WTC11 (cell line): ENCODE results near the gene KIAA1328. TPM values are rescaled to one million over a fixed set of nuclear protein-coding genes. Genes with fewer than 3 reads are reported as not detected.

ENCODE experiments used
- AR ChIP-seq: fragments of 250-450 bp; sonication (Bioruptor Pico); IDR thresholded peaks from 2 replicates; pipeline ENCODE4 v1.9.0; 2021; ENCODE audit warnings: mild to moderate bottlenecking
- ATF2 ChIP-seq: sonication (generic); formaldehyde crosslinking; IDR thresholded peaks from 2 replicates; pipeline ENCODE4 v1.8.1; 2022; ENCODE audit warnings: low read depth, missing genetic modification reagents, borderline replicate concordance
- ATF6 ChIP-seq: sonication (generic); formaldehyde crosslinking; IDR thresholded peaks from 2 replicates; pipeline ENCODE4 v1.8.1; 2023; ENCODE audit warnings: mild to moderate bottlenecking, missing genetic modification reagents
- CREB1 ChIP-seq: sonication (generic); formaldehyde crosslinking; IDR thresholded peaks from 2 replicates; pipeline ENCODE4 v1.8.0; 2023; ENCODE audit warnings: mild to moderate bottlenecking, missing genetic modification reagents
- CREM ChIP-seq: sonication (generic); formaldehyde crosslinking; IDR thresholded peaks from 2 replicates; pipeline ENCODE4 v1.8.1; 2022; ENCODE audit warnings: mild to moderate bottlenecking, missing genetic modification reagents, moderate library complexity
- CTCF ChIP-seq: fragments of 200-600 bp; IDR thresholded peaks from 2 replicates; pipeline ENCODE4 v1.8.0; 2022; ENCODE audit warnings: antibody characterized with exemption
- E2F5 ChIP-seq: sonication (generic); formaldehyde crosslinking; IDR thresholded peaks from 2 replicates; pipeline ENCODE4 v1.8.1; 2022; ENCODE audit warnings: mild to moderate bottlenecking, moderate library complexity, missing genetic modification reagents
- ESRRA ChIP-seq: sonication (generic); formaldehyde crosslinking; IDR thresholded peaks from 2 replicates; pipeline ENCODE4 v1.8.1; 2022; ENCODE audit warnings: mild to moderate bottlenecking, missing genetic modification reagents, borderline replicate concordance
- GABPB1 ChIP-seq: sonication (generic); formaldehyde crosslinking; IDR thresholded peaks from 2 replicates; pipeline ENCODE4 v1.8.1; 2023; ENCODE audit warnings: mild to moderate bottlenecking, missing genetic modification reagents
- IRF2 ChIP-seq: sonication (generic); formaldehyde crosslinking; IDR thresholded peaks from 2 replicates; pipeline ENCODE4 v1.8.0; 2022; ENCODE audit warnings: low read depth, missing genetic modification reagents, borderline replicate concordance
- KAT7 ChIP-seq: sonication (generic); formaldehyde crosslinking; IDR thresholded peaks from 2 replicates; pipeline ENCODE4 v1.8.1; 2023; ENCODE audit warnings: missing genetic modification reagents, mild to moderate bottlenecking, borderline replicate concordance
- MAX ChIP-seq: sonication (generic); formaldehyde crosslinking; IDR thresholded peaks from 2 replicates; pipeline ENCODE4 v1.8.0; 2022; ENCODE audit warnings: mild to moderate bottlenecking, missing genetic modification reagents
- MYBL2 ChIP-seq: sonication (generic); formaldehyde crosslinking; IDR thresholded peaks from 2 replicates; pipeline ENCODE4 v1.8.1; 2023; ENCODE audit warnings: mild to moderate bottlenecking, moderate library complexity, missing genetic modification reagents
- NR1H2 ChIP-seq: sonication (generic); formaldehyde crosslinking; IDR thresholded peaks from 2 replicates; pipeline ENCODE4 v1.9.0; 2021; ENCODE audit warnings: mild to moderate bottlenecking, moderate library complexity, missing genetic modification reagents
- NR2C2 ChIP-seq: sonication (generic); formaldehyde crosslinking; IDR thresholded peaks from 2 replicates; pipeline ENCODE4 v1.8.0; 2022; ENCODE audit warnings: mild to moderate bottlenecking, missing genetic modification reagents
- PRRX2 ChIP-seq: fragments of 250-450 bp; sonication (Bioruptor Pico); IDR thresholded peaks from 2 replicates; pipeline ENCODE4 v1.8.0; 2021; ENCODE audit warnings: mild to moderate bottlenecking
- RELA ChIP-seq: sonication (generic); formaldehyde crosslinking; IDR thresholded peaks from 2 replicates; pipeline ENCODE4 v1.8.1; 2022; ENCODE audit warnings: missing genetic modification reagents, mild to moderate bottlenecking, borderline replicate concordance
- SMAD4 ChIP-seq: sonication (generic); formaldehyde crosslinking; IDR thresholded peaks from 2 replicates; pipeline ENCODE4 v1.8.0; 2022; ENCODE audit warnings: mild to moderate bottlenecking, missing genetic modification reagents
- SP1 ChIP-seq: sonication (generic); formaldehyde crosslinking; conservative IDR thresholded peaks from 2 replicates; pipeline ENCODE4 v1.8.1; 2022; ENCODE audit warnings: missing genetic modification reagents
- STAT6 ChIP-seq: sonication (generic); formaldehyde crosslinking; conservative IDR thresholded peaks from 2 replicates; pipeline ENCODE4 v1.8.1; 2023; ENCODE audit warnings: mild to moderate bottlenecking, low read depth, missing genetic modification reagents, moderate library complexity
- USF2 ChIP-seq: sonication (generic); formaldehyde crosslinking; IDR thresholded peaks from 2 replicates; pipeline ENCODE4 v1.8.1; 2023; ENCODE audit warnings: mild to moderate bottlenecking, missing genetic modification reagents, moderate library complexity
- ZBTB21 ChIP-seq: sonication (generic); formaldehyde crosslinking; IDR thresholded peaks from 2 replicates; pipeline ENCODE4 v1.8.1; 2023; ENCODE audit warnings: mild to moderate bottlenecking, missing genetic modification reagents, borderline replicate concordance
- ZNF219 ChIP-seq: sonication (generic); formaldehyde crosslinking; IDR thresholded peaks from 2 replicates; pipeline ENCODE4 v1.8.0; 2023; ENCODE audit warnings: missing genetic modification reagents, mild to moderate bottlenecking, borderline replicate concordance
- ZNF396 ChIP-seq: fragments of 250-450 bp; sonication (Bioruptor Pico); IDR thresholded peaks from 2 replicates; pipeline ENCODE4 v1.8.0; 2021; ENCODE audit warnings: mild to moderate bottlenecking, moderate library complexity, borderline replicate concordance
- ZNF671 ChIP-seq: fragments of 250-450 bp; sonication (Bioruptor Pico); IDR thresholded peaks from 2 replicates; pipeline ENCODE4 v1.8.0; 2021; ENCODE audit warnings: mild to moderate bottlenecking
- total RNA-seq: library from RNA; stranded (reverse); gene quantifications from 3 replicates; pipeline ENCODE4 v1.2.3, GENCODE V29; 2021

KIAA1328 gene
- total RNA-seq, 1 experiment from 2014 or later, result 4.8 TPM

GRCh38 chr18:36828630-36829361, at the start of gene KIAA1328, which contains the start of gene TPGS2 (continued):
- TF ChIP-seq IRF2 (CRISPR knock-in tag), result no peak
- TF ChIP-seq NR1H2 (CRISPR knock-in tag), result no peak
- TF ChIP-seq MAX, result 0 out of 2 replicates have a peak, but pooled peaks have one; percentile 32
- peak; percentile 74 for TF ChIP-seq SP1 (CRISPR knock-in tag)
- TF ChIP-seq KAT7 (CRISPR knock-in tag), result 0 out of 2 replicates have a peak, but pooled peaks have one; percentile 39
- TF ChIP-seq AR (CRISPR knock-in tag), result 0 out of 2 replicates have a peak, but pooled peaks have one; percentile 12
- TF ChIP-seq MYBL2, result no peak
- TF ChIP-seq CTCF, result no peak
- TF ChIP-seq PRRX2 (CRISPR knock-in tag), result peak; percentile 85; the same call in 1 of the 2 replicates
- no peak for TF ChIP-seq ATF2 (CRISPR knock-in tag)
- peak; percentile 52 for TF ChIP-seq GABPB1
- no peak for TF ChIP-seq STAT6 (CRISPR knock-in tag)
- TF ChIP-seq NR2C2 (CRISPR knock-in tag), result no peak
- no peak for TF ChIP-seq ZBTB21 (CRISPR knock-in tag)
- TF ChIP-seq RELA (CRISPR knock-in tag), result 0 out of 2 replicates have a peak, but pooled peaks have one; percentile 47
- TF ChIP-seq ATF6 (CRISPR knock-in tag), result no peak
- peak; percentile 82; the same call in 1 of the 2 replicates for TF ChIP-seq ZNF671 (CRISPR knock-in tag)
- TF ChIP-seq ZNF396 (CRISPR knock-in tag), result peak; percentile 96; the same call in 1 of the 2 replicates
- 0 out of 2 replicates have a peak, but pooled peaks have one; percentile 82 for TF ChIP-seq ESRRA (CRISPR knock-in tag)
- no peak for TF ChIP-seq SMAD4 (CRISPR knock-in tag)
- TF ChIP-seq E2F5 (CRISPR knock-in tag), result peak; percentile 96
- no peak for TF ChIP-seq ZNF219 (CRISPR knock-in tag)
- no peak for TF ChIP-seq CREB1 (CRISPR knock-in tag)
- TF ChIP-seq CREM (CRISPR knock-in tag), result peak; percentile 83
- TF ChIP-seq USF2 (CRISPR knock-in tag), result no peak
